Left lung (tissue), 10 donors: ENCODE measurements around the gene NDFIP1. TPM values are rescaled to one million over a fixed set of nuclear protein-coding genes. Genes with fewer than 3 reads are reported as not detected.

Experiments used
- ATAC-seq: fragments of 200-7000 bp; cut with Tn5 transposase; one replicate; pipeline ENCODE4 v1.9.1; 2020; ENCODE audit warnings: moderate library complexity
- DNase-seq, 4 donors: peaks; one replicate each; pipeline ENCODE4 v3.0.0-alpha.2; 2013 to 2020
- H3K27ac ChIP-seq, 2 donors: fragments of 200-600 bp; sonication (generic) in 1 of 2; one replicate each; pipeline versions ENCODE4 v1.5.0 to v1.8.0; 2020 to 2021
- H3K27me3 ChIP-seq, 2 donors: fragments of 200-600 bp; sonication (generic) in 1 of 2; one replicate each; pipeline versions ENCODE4 v1.5.0 to v1.8.0; 2020 to 2021
- H3K36me3 ChIP-seq, 2 donors: fragments of 200-600 bp; sonication (generic) in 1 of 2; one replicate each; pipeline versions ENCODE4 v1.5.0 to v1.8.0; 2020 to 2021
- H3K4me1 ChIP-seq, 2 donors: fragments of 200-600 bp; one replicate each; pipeline ENCODE4 v1.8.0; 2021
- H3K4me3 ChIP-seq, 2 donors: fragments of 200-600 bp; sonication (generic) in 1 of 2; one replicate each; pipeline versions ENCODE4 v1.5.0 to v1.8.0; 2020 to 2021; ENCODE audit warnings: mild to moderate bottlenecking in 1 of 2
- H3K9me3 ChIP-seq, 2 donors: fragments of 200-600 bp; sonication (generic) in 1 of 2; one replicate each; pipeline versions ENCODE4 v1.5.0 to v1.8.0; 2020 to 2021
- CTCF ChIP-seq, 2 donors: fragments of 200-600 bp; sonication (generic) in 1 of 2; IDR thresholded peaks; one replicate each; pipeline versions ENCODE4 v1.5.0 to v1.8.0; 2021; ENCODE audit warnings: antibody characterized with exemption in 2 of 2
- intact Hi-C, 2 donors: fragments of 100-400 bp; cut with DNase I; formaldehyde crosslinking; loops; one replicate each; pipeline versions ENCODE4 v1.11.2 to v1.14.2; 2022
- polyA plus RNA-seq, 6 donors: library from polyadenylated mRNA; unstranded; fragments of 120-200 nt; gene quantifications; one replicate each; pipeline ENCODE4 v1.2.1, GENCODE V29; 2013; ENCODE audit not compliant: insufficient read length in 6 of 6
- total RNA-seq, 2 donors: library from RNA; stranded (reverse); fragmentation: NEBNext Ultra II Directional; extraction: Animal tissue kit (Norgen Biotek cat#: 25700); gene quantifications; one replicate each; pipeline ENCODE4 v1.2.1, GENCODE V29; 2021
- donor health status: DM: no; HTN: yes; CAD: no.
- donor health status: DM: no; HTN: no; CAD: no.

The NDFIP1 gene
- total and polyA plus RNA-seq, 8 donors = 76.5 to 111 (median 103) TPM

DNA sequence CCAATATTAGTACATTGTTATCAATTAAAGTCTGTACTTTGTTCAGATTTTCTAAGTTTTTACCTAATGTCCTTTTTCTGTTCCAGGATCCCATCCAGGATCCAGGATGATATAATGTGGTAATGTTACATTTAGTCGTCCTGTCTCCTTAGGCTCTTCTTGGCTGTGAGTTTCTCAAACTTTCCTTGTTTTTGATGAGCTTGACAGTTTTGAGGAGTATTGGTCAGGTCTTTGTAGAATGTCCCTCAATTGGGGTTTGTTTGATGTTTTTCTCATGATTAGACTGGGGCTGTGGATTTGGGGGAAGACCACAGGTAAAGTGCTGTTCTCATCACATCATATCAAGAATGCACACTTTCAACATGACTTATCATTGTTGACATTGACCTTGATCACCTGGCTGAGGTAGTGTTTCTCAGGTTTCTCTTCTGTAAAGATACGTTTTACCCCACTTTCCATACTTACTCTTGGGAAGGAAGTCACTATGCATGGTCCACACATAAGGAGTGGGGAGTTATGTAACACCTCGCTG is 9.6 kb downstream of the NDFIP1 start:
- peak; percentile 13 for ATAC-seq
- Histone ChIP-seq H3K27me3 (no peaks in the 10 kb centered on the region), H3K36me3 (peaks cover 0 to 4% of the 10 kb centered on the region in 2 donors), H3K4me1 (peaks cover 2 to 65% of the 10 kb centered on the region in 2 donors), H3K27ac (no peak overlapping the region), H3K9me3 (no peaks in the 10 kb centered on the region), H3K4me3 (no peak overlapping the region)
- TF ChIP-seq CTCF (IDR thresholded peaks at IDR 0.05) = no peak
- intact Hi-C loops = no loop called here
- DNase-seq = no peak

DNA sequence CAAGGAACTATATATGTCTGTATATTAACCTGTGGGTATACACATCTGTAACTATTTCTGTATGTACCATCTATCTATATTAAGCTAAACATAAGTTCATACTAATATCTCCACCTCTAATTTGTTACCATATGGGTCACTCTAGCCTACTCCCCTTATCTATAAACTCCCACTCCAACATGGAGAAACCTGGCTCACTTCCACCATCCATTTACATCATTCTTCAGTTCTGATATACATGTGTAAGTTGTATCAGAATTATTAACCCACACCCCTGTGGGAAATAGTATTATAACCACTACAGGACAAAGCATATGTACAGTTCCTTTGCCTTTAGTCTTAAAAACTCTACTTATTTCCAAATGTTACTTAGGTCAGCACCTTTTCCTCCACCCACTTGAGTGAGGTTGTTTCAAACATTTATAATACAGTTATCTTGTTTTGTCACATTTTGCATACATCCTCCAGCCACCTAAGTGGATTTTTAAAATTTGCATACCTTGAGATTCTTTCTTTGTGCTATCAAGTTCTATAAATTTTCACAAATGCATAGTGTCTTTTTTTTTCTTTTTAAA is 10.6 kb downstream of the NDFIP1 start:
- Histone ChIP-seq H3K27ac (no peak overlapping the region), H3K4me3 (no peak overlapping the region), H3K27me3 (no peaks in the 10 kb centered on the region), H3K36me3 (peaks cover 0 to 4% of the 10 kb centered on the region in 2 donors), H3K9me3 (no peaks in the 10 kb centered on the region), H3K4me1 (peaks cover 2 to 62% of the 10 kb centered on the region in 2 donors)
- intact Hi-C loops = no loop called here
- TF ChIP-seq CTCF (IDR thresholded peaks at IDR 0.05) = no peak
- DNase-seq (no peak), ATAC-seq (no peak)

DNA sequence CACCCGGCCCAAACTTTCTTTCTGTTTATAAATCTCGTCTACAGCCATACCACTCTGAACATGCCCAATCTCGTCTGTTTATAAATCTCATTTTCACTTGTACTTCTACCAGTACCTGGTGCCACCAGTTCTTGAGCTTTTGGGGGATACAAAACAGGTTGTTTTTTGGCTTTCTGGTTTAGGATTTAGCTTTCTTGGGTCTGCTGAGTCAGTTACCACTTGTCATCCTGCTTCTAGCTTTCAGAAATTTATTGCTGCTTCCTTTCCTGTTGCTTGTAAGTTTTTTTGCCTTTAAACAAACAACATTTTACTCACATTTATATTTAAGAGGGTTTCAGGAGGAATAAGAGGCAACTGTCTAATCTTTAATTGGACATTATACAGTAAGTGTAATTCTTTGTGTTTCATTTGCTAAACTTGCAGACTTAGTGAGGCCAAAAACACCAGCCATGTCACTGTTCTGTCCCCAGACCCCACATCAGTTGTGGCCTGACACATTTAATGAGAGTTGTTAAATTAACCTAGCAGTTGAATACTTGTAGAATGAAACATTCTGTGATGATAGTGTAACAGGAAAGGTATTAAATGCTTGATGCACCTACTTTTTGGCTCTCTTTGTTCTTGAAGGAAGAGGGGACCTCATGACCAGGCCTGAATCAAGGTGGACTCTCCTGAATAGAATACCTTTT is 11.8 kb downstream of the NDFIP1 start:
- Histone ChIP-seq H3K36me3 (peaks cover 0 to 4% of the 10 kb centered on the region in 2 donors), H3K9me3 (no peaks in the 10 kb centered on the region), H3K4me3 (no peak overlapping the region), H3K27ac (no peak overlapping the region), H3K4me1 (peaks cover 2 to 57% of the 10 kb centered on the region in 2 donors), H3K27me3 (no peaks in the 10 kb centered on the region)
- intact Hi-C loops = no loop called here
- ATAC-seq = no peak
- DNase-seq = no peak
- TF ChIP-seq CTCF (IDR thresholded peaks at IDR 0.05) = no peak

DNA sequence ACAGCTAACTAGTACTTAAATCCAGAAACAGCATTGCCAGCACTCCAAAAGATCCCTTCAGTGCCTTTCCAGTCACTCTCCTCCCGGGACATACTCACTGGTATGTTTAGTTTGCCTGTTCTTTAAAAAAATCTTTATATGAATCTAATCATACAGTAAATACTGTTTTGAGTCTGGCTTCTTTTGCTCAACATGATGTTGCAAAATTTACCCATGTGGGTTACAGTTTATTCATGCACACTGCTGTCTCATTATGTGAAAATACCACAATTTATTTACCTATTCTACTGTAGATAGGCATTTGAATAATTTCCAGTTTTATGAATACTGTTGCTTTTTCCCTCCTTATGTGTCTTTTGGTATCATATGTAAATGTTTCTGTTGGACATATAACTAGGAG is 13.5 kb downstream of the NDFIP1 start:
- Histone ChIP-seq H3K4me1 (peaks cover 0 to 41% of the 10 kb centered on the region in 2 donors), H3K4me3 (no peak overlapping the region), H3K36me3 (peaks cover 0 to 4% of the 10 kb centered on the region in 2 donors), H3K27me3 (no peaks in the 10 kb centered on the region), H3K27ac (no peak overlapping the region), H3K9me3 (no peaks in the 10 kb centered on the region)
- TF ChIP-seq CTCF (IDR thresholded peaks at IDR 0.05) = no peak
- DNase-seq (no peak), ATAC-seq (no peak)
- intact Hi-C loops = no loop called here

DNA sequence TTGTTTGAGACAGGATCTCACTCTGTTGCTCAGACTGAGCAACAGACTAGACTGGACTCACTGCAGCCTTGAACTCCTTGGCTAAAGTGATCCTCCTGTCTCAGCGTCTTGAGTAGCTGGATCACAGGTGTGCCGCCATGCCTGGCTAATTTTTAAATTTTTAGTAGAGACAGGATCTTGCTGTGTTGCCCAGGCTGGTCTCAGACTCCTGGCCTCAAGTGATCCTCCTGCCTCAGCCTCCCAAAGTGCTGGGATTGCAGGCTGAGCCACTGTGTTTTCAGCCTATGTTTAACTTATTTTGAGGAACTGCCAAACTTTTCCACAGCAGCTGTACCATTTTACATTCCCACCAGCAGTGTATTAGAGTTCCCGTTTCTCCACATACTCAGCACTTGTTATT is 16.8 kb downstream of the NDFIP1 start:
- H3K4me1 ChIP-seq = peaks cover 0 to 23% of the 10 kb centered on the region in 2 donors
- no peaks in the 10 kb centered on the region for H3K27me3 ChIP-seq
- peaks cover 0 to 4% of the 10 kb centered on the region in 2 donors for H3K36me3 ChIP-seq
- no peak overlapping the region for H3K27ac ChIP-seq
- DNase-seq (no peak), ATAC-seq (no peak)
- no peak overlapping the region for H3K4me3 ChIP-seq
- H3K9me3 ChIP-seq = no peaks in the 10 kb centered on the region
- intact Hi-C loops = no loop called here
- TF ChIP-seq CTCF (IDR thresholded peaks at IDR 0.05) = no peak
